ENCODE data around the gene SPATA12.
"Not testable (repeated sequence)": the region's sequence is repeated elsewhere in the genome, so short reads cannot be mapped to it uniquely, and the experiment has no call there.

Gene SPATA12

GRCh38 chr3:57081173-57081572 lies 20.7 kb downstream of the SPATA12 start:
- H3K27ac ChIP-seq (ENCODE audit: low read depth, low read length): no peak overlapping the region
- H3K4me3 ChIP-seq (ENCODE audit: low read depth, low read length): no peak overlapping the region
- no peak overlapping the region for H3K9ac ChIP-seq (ENCODE audit: low read depth, low read length)
- H3K36me3 ChIP-seq (ENCODE audit: control insufficient read depth, insufficient read depth, low read length): no peaks in the 10 kb centered on the region
- peaks cover 9% of the 10 kb centered on the region for H3K4me1 ChIP-seq (ENCODE audit: control insufficient read depth, insufficient read depth, low read length)
- peaks cover 33% of the 10 kb centered on the region for H3K27me3 ChIP-seq (ENCODE audit: control insufficient read depth, insufficient read depth, low read length)
- H3K9me3 ChIP-seq (ENCODE audit: control insufficient read depth, insufficient read depth, low read length): no peaks in the 10 kb centered on the region

- H3K9ac ChIP-seq (ENCODE audit: low read depth, low read length): no peak overlapping the region
- peaks cover 26% of the 10 kb centered on the region for H3K27me3 ChIP-seq (ENCODE audit: control insufficient read depth, insufficient read depth, low read length)
- H3K27ac ChIP-seq (ENCODE audit: low read depth, low read length): no peak overlapping the region
- H3K4me3 ChIP-seq (ENCODE audit: low read depth, low read length): no peak overlapping the region
- H3K36me3 ChIP-seq (ENCODE audit: control insufficient read depth, insufficient read depth, low read length): no peaks in the 10 kb centered on the region
- peaks cover 9% of the 10 kb centered on the region for H3K4me1 ChIP-seq (ENCODE audit: control insufficient read depth, insufficient read depth, low read length)
- no peaks in the 10 kb centered on the region for H3K9me3 ChIP-seq (ENCODE audit: control insufficient read depth, insufficient read depth, low read length)
Measured at GRCh38 chr3:57082481-57082880, 22.0 kb downstream of the SPATA12 start.

- H3K9ac ChIP-seq (ENCODE audit: low read depth, low read length); H3K36me3 ChIP-seq (ENCODE audit: control insufficient read depth, insufficient read depth, low read length); H3K9me3 ChIP-seq (ENCODE audit: control insufficient read depth, insufficient read depth, low read length); H3K4me3 ChIP-seq (ENCODE audit: low read depth, low read length); H3K27ac ChIP-seq (ENCODE audit: low read depth, low read length): not testable (repeated sequence)
- H3K4me1 ChIP-seq (ENCODE audit: control insufficient read depth, insufficient read depth, low read length): peaks cover 11% of the 10 kb centered on the region
- H3K27me3 ChIP-seq (ENCODE audit: control insufficient read depth, insufficient read depth, low read length): peaks cover 16% of the 10 kb centered on the region
Measured at GRCh38 chr3:57083266-57083995, 23.0 kb downstream of the SPATA12 start.

GRCh38 chr3:57085211-57085610 lies 24.7 kb downstream of the SPATA12 start:
- Histone ChIP-seq H3K9ac (ENCODE audit: low read depth, low read length) (no peak overlapping the region), H3K27ac (ENCODE audit: low read depth, low read length) (no peak overlapping the region), H3K4me3 (ENCODE audit: low read depth, low read length) (no peak overlapping the region)

GRCh38 chr3:57086201-57086600 lies 25.7 kb downstream of the SPATA12 start:
- no peaks in the 10 kb centered on the region for H3K36me3 ChIP-seq (ENCODE audit: control insufficient read depth, insufficient read depth, low read length)
- no peaks in the 10 kb centered on the region for H3K27me3 ChIP-seq (ENCODE audit: control insufficient read depth, insufficient read depth, low read length)
- no peaks in the 10 kb centered on the region for H3K9me3 ChIP-seq (ENCODE audit: control insufficient read depth, insufficient read depth, low read length)
- H3K9ac ChIP-seq (ENCODE audit: low read depth, low read length): no peak overlapping the region
- H3K4me1 ChIP-seq (ENCODE audit: control insufficient read depth, insufficient read depth, low read length): 0 out of 2 replicates have a peak, but pooled peaks cover 4% of the 10 kb centered on the region
- no peak overlapping the region for H3K27ac ChIP-seq (ENCODE audit: low read depth, low read length)
- H3K4me3 ChIP-seq (ENCODE audit: low read depth, low read length): no peak overlapping the region

More at GRCh38 chr3:57085211-57085610, 24.7 kb downstream of the SPATA12 start:
- no peaks in the 10 kb centered on the region for H3K9me3 ChIP-seq (ENCODE audit: control insufficient read depth, insufficient read depth, low read length)
- no peaks in the 10 kb centered on the region for H3K36me3 ChIP-seq (ENCODE audit: control insufficient read depth, insufficient read depth, low read length)
- H3K27me3 ChIP-seq (ENCODE audit: control insufficient read depth, insufficient read depth, low read length): peaks cover 7% of the 10 kb centered on the region
- H3K4me1 ChIP-seq (ENCODE audit: control insufficient read depth, insufficient read depth, low read length): peaks cover 6% of the 10 kb centered on the region

- no peaks in the 10 kb centered on the region for H3K9me3 ChIP-seq (ENCODE audit: control insufficient read depth, insufficient read depth, low read length)
- no peak overlapping the region for H3K9ac ChIP-seq (ENCODE audit: low read depth, low read length)
- no peak overlapping the region for H3K27ac ChIP-seq (ENCODE audit: low read depth, low read length)
- no peaks in the 10 kb centered on the region for H3K27me3 ChIP-seq (ENCODE audit: control insufficient read depth, insufficient read depth, low read length)
- no peaks in the 10 kb centered on the region for H3K36me3 ChIP-seq (ENCODE audit: control insufficient read depth, insufficient read depth, low read length)
- H3K4me1 ChIP-seq (ENCODE audit: control insufficient read depth, insufficient read depth, low read length): 0 out of 2 replicates have a peak, but pooled peaks cover 4% of the 10 kb centered on the region
- H3K4me3 ChIP-seq (ENCODE audit: low read depth, low read length): no peak overlapping the region
Measured at GRCh38 chr3:57087361-57088092, 27.1 kb downstream of the SPATA12 start.

GRCh38 chr3:57088503-57088902 lies 28.0 kb downstream of the SPATA12 start:
- H3K4me3 ChIP-seq (ENCODE audit: low read depth, low read length): no peak overlapping the region

GRCh38 chr3:57089043-57089442 lies 28.6 kb downstream of the SPATA12 start:
- Histone ChIP-seq H3K36me3 (ENCODE audit: control insufficient read depth, insufficient read depth, low read length) (0 out of 2 replicates have a peak, but pooled peaks cover 7% of the 10 kb centered on the region), H3K27ac (ENCODE audit: low read depth, low read length) (no peak overlapping the region), H3K9ac (ENCODE audit: low read depth, low read length) (no peak overlapping the region), H3K4me1 (ENCODE audit: control insufficient read depth, insufficient read depth, low read length) (0 out of 2 replicates have a peak, but pooled peaks cover 4% of the 10 kb centered on the region), H3K9me3 (ENCODE audit: control insufficient read depth, insufficient read depth, low read length) (no peaks in the 10 kb centered on the region), H3K27me3 (ENCODE audit: control insufficient read depth, insufficient read depth, low read length) (no peaks in the 10 kb centered on the region), H3K4me3 (ENCODE audit: low read depth, low read length) (no peak overlapping the region)

More at GRCh38 chr3:57088503-57088902, 28.0 kb downstream of the SPATA12 start:
- Histone ChIP-seq H3K9me3 (ENCODE audit: control insufficient read depth, insufficient read depth, low read length) (no peaks in the 10 kb centered on the region), H3K36me3 (ENCODE audit: control insufficient read depth, insufficient read depth, low read length) (0 out of 2 replicates have a peak, but pooled peaks cover 5% of the 10 kb centered on the region), H3K27me3 (ENCODE audit: control insufficient read depth, insufficient read depth, low read length) (no peaks in the 10 kb centered on the region), H3K9ac (ENCODE audit: low read depth, low read length) (no peak overlapping the region), H3K4me1 (ENCODE audit: control insufficient read depth, insufficient read depth, low read length) (0 out of 2 replicates have a peak, but pooled peaks cover 4% of the 10 kb centered on the region), H3K27ac (ENCODE audit: low read depth, low read length) (no peak overlapping the region)

GRCh38 chr3:57091521-57092273 lies 31.2 kb downstream of the SPATA12 start:
- H3K4me1 ChIP-seq (ENCODE audit: control insufficient read depth, insufficient read depth, low read length): peaks cover 11% of the 10 kb centered on the region; the same call in 1 of the 2 replicates
- no peak overlapping the region for H3K27ac ChIP-seq (ENCODE audit: low read depth, low read length)
- no peak overlapping the region for H3K4me3 ChIP-seq (ENCODE audit: low read depth, low read length)
- no peak overlapping the region for H3K9ac ChIP-seq (ENCODE audit: low read depth, low read length)
- no peaks in the 10 kb centered on the region for H3K27me3 ChIP-seq (ENCODE audit: control insufficient read depth, insufficient read depth, low read length)
- H3K36me3 ChIP-seq (ENCODE audit: control insufficient read depth, insufficient read depth, low read length): peaks cover 31% of the 10 kb centered on the region; the same call in 1 of the 2 replicates
- H3K9me3 ChIP-seq (ENCODE audit: control insufficient read depth, insufficient read depth, low read length): no peaks in the 10 kb centered on the region

- no peaks in the 10 kb centered on the region for H3K9me3 ChIP-seq (ENCODE audit: control insufficient read depth, insufficient read depth, low read length)
- no peak overlapping the region for H3K27ac ChIP-seq (ENCODE audit: low read depth, low read length)
- no peak overlapping the region for H3K4me3 ChIP-seq (ENCODE audit: low read depth, low read length)
- H3K27me3 ChIP-seq (ENCODE audit: control insufficient read depth, insufficient read depth, low read length): no peaks in the 10 kb centered on the region
- H3K9ac ChIP-seq (ENCODE audit: low read depth, low read length): no peak overlapping the region
- peaks cover 47% of the 10 kb centered on the region for H3K36me3 ChIP-seq (ENCODE audit: control insufficient read depth, insufficient read depth, low read length)
- peaks cover 8% of the 10 kb centered on the region; the same call in 1 of the 2 replicates for H3K4me1 ChIP-seq (ENCODE audit: control insufficient read depth, insufficient read depth, low read length)
Measured at GRCh38 chr3:57093489-57093888, 33.0 kb downstream of the SPATA12 start.
